Endothelial cell (in vitro differentiated cells): ENCODE results near the gene MUSK. TPM values are rescaled to one million over a fixed set of nuclear protein-coding genes. Genes with fewer than 3 reads are reported as not detected.

Experiments
- total RNA-seq: library from RNA; stranded (reverse); fragmentation: NEBNext Ultra II Directional; extraction: Animal tissue kit (Norgen Biotek cat#: 25700); gene quantifications from one replicate; pipeline ENCODE4 v1.2.1, GENCODE V29; 2021; ENCODE audit not compliant: unreplicated experiment

The MUSK gene
- total RNA-seq, 1 donor from 2014 or later, result not detected

Other genes with a start within 250 kb of the MUSK start
- 0.08 TPM for gene SVEP1, start 89.0 kb upstream of the MUSK start, total RNA-seq